Measurements from ENCODE around the gene SDR42E1. TPM values are rescaled to one million over a fixed set of nuclear protein-coding genes. Genes with fewer than 3 reads are reported as not detected.
"Not testable (repeated sequence)": the region's sequence is repeated elsewhere in the genome, so short reads cannot be mapped to it uniquely, and the experiment has no call there.

Gene SDR42E1
- total RNA-seq, 2 donors from 2014 or later = 7.9 to 14.4 TPM

- DNase-seq (no peak), ATAC-seq (no peak)
- intact Hi-C loops (cut with DNase I, micrococcal nuclease) = no loop called here
These were observed 621 bp downstream of the SDR42E1 start for GRCh38 chr16:82010649-82011048.

- ATAC-seq; intact Hi-C loops (cut with DNase I, micrococcal nuclease); DNase-seq: not testable (repeated sequence)
These were observed 1.5 kb downstream of the SDR42E1 start for GRCh38 chr16:82009789-82010188.

GRCh38 chr16:82008957-82009592 is 2.2 kb downstream of the SDR42E1 start:
- intact Hi-C loops (cut with DNase I, micrococcal nuclease) = no loop called here
- DNase-seq (no peak), ATAC-seq (no peak)

- intact Hi-C loops (cut with DNase I, micrococcal nuclease) = no loop called here
- ATAC-seq = no peak
- no peak for DNase-seq
These were observed 4.1 kb downstream of the SDR42E1 start for GRCh38 chr16:82007189-82007588.

- DNase-seq (no peak), ATAC-seq (peak; percentile 58)
- intact Hi-C loops (cut with DNase I, micrococcal nuclease) = no loop called here
These were observed 5.2 kb downstream of the SDR42E1 start for GRCh38 chr16:82006036-82006435.

- intact Hi-C loops (cut with DNase I, micrococcal nuclease) = no loop called here
- no peak for DNase-seq
- no peak for ATAC-seq
These were observed 6.0 kb downstream of the SDR42E1 start for GRCh38 chr16:82005027-82005830.

- DNase-seq = no peak
- ATAC-seq = no peak
- intact Hi-C loops (cut with DNase I, micrococcal nuclease) = no loop called here
These were observed 6.7 kb downstream of the SDR42E1 start for GRCh38 chr16:82004601-82005000.

GRCh38 chr16:82002831-82003230 is 8.4 kb downstream of the SDR42E1 start:
- ATAC-seq = no peak
- intact Hi-C loops (cut with DNase I, micrococcal nuclease) = no loop called here

GRCh38 chr16:81997738-81998137 is 13.5 kb downstream of the SDR42E1 start:
- intact Hi-C loops (cut with DNase I, micrococcal nuclease) = no loop called here
- no peak for DNase-seq
- no peak for ATAC-seq

More at GRCh38 chr16:82002831-82003230, 8.4 kb downstream of the SDR42E1 start:
- no peak for DNase-seq

- ATAC-seq = peak; percentile 54
- intact Hi-C loops (cut with DNase I, micrococcal nuclease) = no loop called here
- DNase-seq = no peak
These were observed 14.4 kb downstream of the SDR42E1 start for GRCh38 chr16:81996664-81997509.

GRCh38 chr16:81995651-81996050 is 15.6 kb downstream of the SDR42E1 start:
- intact Hi-C loops (cut with DNase I, micrococcal nuclease) = no loop called here
- ATAC-seq = peak; percentile 66

GRCh38 chr16:81994485-81994884 is 16.8 kb downstream of the SDR42E1 start:
- intact Hi-C loops (cut with DNase I, micrococcal nuclease) = no loop called here
- DNase-seq (no peak), ATAC-seq (peak; percentile 21)

More at GRCh38 chr16:81995651-81996050, 15.6 kb downstream of the SDR42E1 start:
- DNase-seq = no peak

- DNase-seq (no peak), ATAC-seq (no peak)
- intact Hi-C loops (cut with DNase I, micrococcal nuclease) = no loop called here
These were observed 18.4 kb downstream of the SDR42E1 start for GRCh38 chr16:81992859-81993258.

GRCh38 chr16:81987706-81988105 is 23.6 kb downstream of the SDR42E1 start:
- ATAC-seq = peak; percentile 95
- DNase-seq = peak in 1 of 2 donors; percentile 13
- intact Hi-C loops (cut with DNase I, micrococcal nuclease) = no loop called here

GRCh38 chr16:81987121-81987520 is 24.1 kb downstream of the SDR42E1 start:
- intact Hi-C loops (cut with DNase I, micrococcal nuclease) = no loop called here
- no peak for ATAC-seq
- DNase-seq = no peak

GRCh38 chr16:81977335-81977942 is 33.8 kb downstream of the SDR42E1 start:
- ATAC-seq; DNase-seq; intact Hi-C loops (cut with DNase I, micrococcal nuclease): not testable (repeated sequence)

- DNase-seq (no peak), ATAC-seq (no peak)
- intact Hi-C loops (cut with DNase I, micrococcal nuclease) = no loop called here
These were observed 35.6 kb downstream of the SDR42E1 start for GRCh38 chr16:81975637-81976036.

- no peak for ATAC-seq
These were observed 37.5 kb downstream of the SDR42E1 start for GRCh38 chr16:81973737-81974136.

GRCh38 chr16:81971853-81972252 is 39.4 kb downstream of the SDR42E1 start:
- DNase-seq = no peak
- ATAC-seq = no peak
- intact Hi-C loops (cut with DNase I, micrococcal nuclease) = no loop called here

More at GRCh38 chr16:81973737-81974136, 37.5 kb downstream of the SDR42E1 start:
- intact Hi-C loops (cut with DNase I, micrococcal nuclease) = no loop called here
- DNase-seq = no peak

Measured in left colon (tissue), 2 donors.